HepG2 (cell line): ENCODE data around the gene CSTF2. TPM values are rescaled to one million over a fixed set of nuclear protein-coding genes. Genes with fewer than 3 reads are reported as not detected.

ENCODE experiments used
- AKAP8 ChIP-seq: sonication (generic); formaldehyde crosslinking; IDR thresholded peaks from 2 replicates; pipeline ENCODE4 v1.5.1; 2020; ENCODE audit warnings: mild to moderate bottlenecking, missing genetic modification reagents
- ATF5 ChIP-seq: sonication (generic); formaldehyde crosslinking; IDR thresholded peaks from 2 replicates; pipeline ENCODE4 v1.4.0; 2020; ENCODE audit warnings: mild to moderate bottlenecking, low read depth, missing genetic modification reagents
- CBFB ChIP-seq: sonication (generic); formaldehyde crosslinking; IDR thresholded peaks from 2 replicates; pipeline ENCODE4 v1.4.0; 2020; ENCODE audit warnings: missing genetic modification reagents
- E2F5 ChIP-seq: sonication (generic); formaldehyde crosslinking; conservative IDR thresholded peaks from 2 replicates; pipeline ENCODE4 v1.4.0; 2020; ENCODE audit warnings: missing genetic modification reagents
- ELF4 ChIP-seq: sonication (generic); formaldehyde crosslinking; IDR thresholded peaks from 2 replicates; pipeline ENCODE4 v1.5.0; 2020; ENCODE audit warnings: missing genetic modification reagents, mild to moderate bottlenecking, moderate library complexity, borderline replicate concordance
- GFI1 ChIP-seq: sonication (generic); formaldehyde crosslinking; IDR thresholded peaks from 2 replicates; pipeline ENCODE4 v1.5.0; 2020; ENCODE audit warnings: missing genetic modification reagents, mild to moderate bottlenecking, borderline replicate concordance
- MAF1 ChIP-seq: sonication (generic); formaldehyde crosslinking; IDR thresholded peaks from 2 replicates; pipeline ENCODE4 v1.5.0; 2020; ENCODE audit warnings: missing genetic modification reagents, borderline replicate concordance
- MLXIP ChIP-seq: sonication (generic); formaldehyde crosslinking; IDR thresholded peaks from 2 replicates; pipeline ENCODE4 v1.9.0; 2021; ENCODE audit warnings: missing genetic modification reagents, borderline replicate concordance
- MTA3 ChIP-seq: sonication (generic); formaldehyde crosslinking; IDR thresholded peaks from 2 replicates; pipeline ENCODE4 v1.4.0; 2020; ENCODE audit warnings: missing genetic modification reagents
- NFKB2 ChIP-seq: sonication (generic); formaldehyde crosslinking; IDR thresholded peaks from 2 replicates; pipeline ENCODE4 v1.4.0; 2020; ENCODE audit warnings: missing genetic modification reagents, borderline replicate concordance
- RBM39 ChIP-seq: fragments of 200-400 bp; formaldehyde crosslinking; IDR thresholded peaks from one replicate; pipeline ENCODE4 v1.6.1; 2018; ENCODE audit warnings: antibody characterized with exemption, mild to moderate bottlenecking, low read depth, low read length; ENCODE audit not compliant: poor library complexity, severe bottlenecking
- RFX5 ChIP-seq: IDR thresholded peaks from 2 replicates; pipeline ENCODE4 v1.6.1; 2011; ENCODE audit warnings: low read depth, low read length, improper control_type of control experiment
- SIX4 ChIP-seq: sonication (generic); formaldehyde crosslinking; IDR thresholded peaks from 2 replicates; pipeline ENCODE4 v1.4.0; 2020; ENCODE audit warnings: missing genetic modification reagents
- ZNF142 ChIP-seq: sonication (generic); formaldehyde crosslinking; IDR thresholded peaks from 2 replicates; pipeline ENCODE4 v1.4.0; 2020; ENCODE audit warnings: missing genetic modification reagents
- ZNF333 ChIP-seq: sonication (generic); formaldehyde crosslinking; IDR thresholded peaks from 2 replicates; pipeline ENCODE4 v1.4.0; 2020; ENCODE audit warnings: mild to moderate bottlenecking, missing genetic modification reagents, borderline replicate concordance
- ZNF414 ChIP-seq: sonication (generic); formaldehyde crosslinking; IDR thresholded peaks from 2 replicates; pipeline ENCODE4 v1.5.0; 2020; ENCODE audit warnings: missing genetic modification reagents
- ZNF589 ChIP-seq: sonication (generic); formaldehyde crosslinking; conservative IDR thresholded peaks from 2 replicates; pipeline ENCODE4 v1.8.0; 2022; ENCODE audit warnings: mild to moderate bottlenecking, moderate library complexity, missing genetic modification reagents
- ZNF670 ChIP-seq: sonication (generic); formaldehyde crosslinking; IDR thresholded peaks from 2 replicates; pipeline ENCODE4 v1.8.0; 2022; ENCODE audit warnings: mild to moderate bottlenecking, missing genetic modification reagents, borderline replicate concordance
- polyA plus RNA-seq, 8 experiments: library from polyadenylated mRNA; depleted of rRNA in 3 of 8; stranded (reverse) in 7 of 8; unstranded in 1 of 8; fragments of >200 nt; fragmentation: Illumina TruSeq in 4 of 8; extraction: Trizol in 4 of 8; gene quantifications; 2 replicates each; pipeline versions ENCODE4 v1.2.1 to v1.2.3, GENCODE V29; 2011 to 2016; ENCODE audit warnings: low read depth in 4 of 8, missing spikeins in 1 of 8, mixed read lengths in 1 of 8; ENCODE audit not compliant: insufficient read depth in 1 of 8
- total RNA-seq, 5 experiments: library from RNA; depleted of rRNA; stranded (reverse); fragments of >200 nt; fragmentation: Illumina TruSeq; extraction: Trizol; gene quantifications; 2 replicates each; pipeline ENCODE4 v1.2.3, GENCODE V29; 2016; ENCODE audit warnings: low read depth in 1 of 5

CSTF2 gene
- total and polyA plus RNA-seq, 2 of the 13 experiments (the other 11 are each of a cell fraction or from before 2014, with no cell fraction given): 19.7 to 26.7 TPM

- no peak for TF ChIP-seq GFI1 (CRISPR knock-in tag)
- no peak for TF ChIP-seq ATF5 (CRISPR knock-in tag)
- TF ChIP-seq MLXIP (CRISPR knock-in tag): no peak
- TF ChIP-seq ZNF333 (CRISPR knock-in tag): no peak
- no peak for TF ChIP-seq ZNF589 (CRISPR knock-in tag)
- TF ChIP-seq CBFB (CRISPR knock-in tag): no peak
- TF ChIP-seq SIX4 (CRISPR knock-in tag): no peak
- no peak for TF ChIP-seq RFX5
- no peak for TF ChIP-seq NFKB2 (CRISPR knock-in tag)
- no peak for TF ChIP-seq MTA3 (CRISPR knock-in tag)
- no peak for TF ChIP-seq AKAP8 (CRISPR knock-in tag)
- TF ChIP-seq E2F5: no peak
- TF ChIP-seq ZNF670 (CRISPR knock-in tag): no peak
- TF ChIP-seq RBM39: no peak
- TF ChIP-seq MAF1 (CRISPR knock-in tag): 0 out of 2 replicates have a peak, but pooled peaks have one; percentile 33
- no peak for TF ChIP-seq ZNF142 (CRISPR knock-in tag)
- TF ChIP-seq ZNF414 (CRISPR knock-in tag): no peak
- no peak for TF ChIP-seq ELF4 (CRISPR knock-in tag)
These were observed at the start of gene CSTF2 (continued) for GRCh38 chrX:100819837-100820666.
